HG02973 (cell line): ENCODE results near the gene TMEM141.
"Not testable (repeated sequence)": the region's sequence is repeated elsewhere in the genome, so short reads cannot be mapped to it uniquely, and the experiment has no call there.

Source experiments
- ATAC-seq: cut with Tn5 transposase; IDR thresholded peaks from one replicate; pipeline ENCODE4 v1.9.1; 2021; ENCODE audit warnings: moderate library complexity; ENCODE audit not compliant: unreplicated experiment

The TMEM141 gene

GRCh38 chr9:136755302-136756133 is 35.6 kb upstream of the TMEM141 start:
- not testable (repeated sequence) for ATAC-seq

GRCh38 chr9:136756134-136756438 is 35.1 kb upstream of the TMEM141 start:
- ATAC-seq: no peak

DNA sequence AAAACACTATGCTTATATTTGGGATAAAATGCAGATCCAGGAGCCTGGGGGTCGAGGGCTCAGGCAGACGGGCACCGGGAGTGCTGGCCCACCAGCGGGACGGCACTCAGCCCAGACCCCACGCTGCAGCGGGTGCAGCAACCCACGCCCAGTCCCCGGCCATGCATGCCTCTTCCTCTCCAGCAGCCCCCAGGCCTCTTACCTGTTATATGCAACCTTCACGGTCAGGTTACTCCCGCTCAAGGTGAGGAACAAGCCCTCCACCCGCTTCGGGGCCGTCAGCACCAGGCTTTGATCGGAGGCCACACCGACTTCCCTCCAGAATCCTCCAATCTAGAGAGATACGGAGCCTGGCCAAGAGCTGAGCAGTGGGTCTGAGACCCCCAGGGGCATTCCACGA is 34.3 kb upstream of the TMEM141 start:
- no peak for ATAC-seq

GRCh38 chr9:136757328-136757727 is 33.8 kb upstream of the TMEM141 start:
- ATAC-seq: no peak

DNA sequence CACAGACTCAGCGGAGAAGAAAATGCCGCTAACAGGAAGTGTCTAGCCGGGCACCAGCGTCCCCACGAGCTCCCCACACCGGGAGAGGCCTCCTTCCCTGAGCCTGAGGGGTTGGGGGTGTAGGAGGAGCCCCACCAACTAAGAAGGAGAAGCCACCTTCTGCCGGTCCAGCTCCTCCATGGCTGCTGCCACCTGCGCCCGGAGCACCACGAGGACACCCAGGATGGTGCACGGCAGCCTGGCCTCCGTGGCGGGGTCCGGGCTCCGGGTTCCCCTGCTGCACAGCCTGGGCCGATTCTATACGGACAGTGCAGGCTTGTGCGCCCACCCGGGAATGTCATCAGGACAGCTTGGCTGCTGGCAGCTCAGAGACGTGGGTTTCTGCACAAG is 33.4 kb upstream of the TMEM141 start:
- no peak for ATAC-seq

GRCh38 chr9:136759001-136759400 is 32.1 kb upstream of the TMEM141 start:
- no peak for ATAC-seq

- no peak for ATAC-seq
Measured at GRCh38 chr9:136759436-136760325, 31.5 kb upstream of the TMEM141 start.

- ATAC-seq: no peak
Measured at GRCh38 chr9:136760424-136760823, 30.7 kb upstream of the TMEM141 start.

DNA sequence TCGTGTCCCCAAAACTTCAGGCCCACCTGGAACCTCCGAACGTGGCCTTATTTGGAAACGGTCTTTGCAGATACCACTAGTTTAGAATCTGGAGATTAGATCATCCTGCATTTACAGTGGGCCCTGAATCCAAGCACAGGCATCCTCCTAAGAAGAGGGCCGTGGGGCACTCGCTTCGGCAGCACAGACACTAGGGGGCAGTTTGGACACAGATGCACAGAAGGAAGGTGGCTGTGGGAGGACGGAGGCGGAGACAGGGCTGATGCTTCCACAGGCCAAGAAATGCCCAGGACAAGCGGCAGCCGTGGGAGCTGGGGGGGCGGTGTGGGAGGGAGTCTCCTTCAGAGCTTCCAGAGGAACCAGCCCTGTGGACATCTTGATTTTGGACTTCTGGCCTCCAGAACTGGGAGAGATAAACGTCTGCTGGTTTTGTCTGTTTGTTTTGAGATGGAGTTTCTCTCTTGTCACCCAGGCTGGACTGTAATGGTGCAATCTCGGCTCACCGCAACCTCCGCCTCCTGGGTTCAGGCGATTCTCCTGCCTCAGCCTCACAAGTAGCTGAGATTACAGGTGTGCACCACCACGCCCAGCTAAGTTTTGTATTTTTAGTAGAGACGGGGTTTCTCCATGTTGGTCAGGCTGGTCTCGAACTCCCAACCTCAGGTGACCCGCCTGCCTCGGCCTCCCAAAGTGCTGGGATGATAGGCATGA is 30.2 kb upstream of the TMEM141 start:
- ATAC-seq: not testable (repeated sequence)

GRCh38 chr9:136761545-136761981 is 29.6 kb upstream of the TMEM141 start:
- ATAC-seq: no peak

DNA sequence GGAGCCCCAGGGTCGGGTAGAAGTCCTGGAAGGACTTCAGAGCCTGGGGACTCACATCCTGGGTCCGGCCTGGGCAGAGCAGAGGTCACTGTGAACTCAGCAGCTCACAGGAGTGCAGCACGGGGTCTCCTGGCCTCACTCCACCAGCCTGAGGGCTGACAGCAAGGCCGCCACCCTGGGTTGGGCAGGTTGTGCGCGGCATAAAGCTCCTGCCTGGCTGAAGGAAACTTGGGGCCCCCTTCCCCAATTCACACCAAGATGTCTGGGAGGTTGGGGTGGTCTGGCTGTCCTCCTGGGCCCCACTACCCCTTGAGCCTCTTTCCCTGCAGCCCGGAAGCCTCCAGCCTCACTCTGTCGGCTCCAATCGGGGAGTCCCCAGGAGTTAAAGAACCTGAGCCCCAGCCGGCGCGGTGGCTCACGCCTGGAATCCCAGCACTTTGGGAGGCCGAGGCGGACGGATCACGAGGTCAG is 28.9 kb upstream of the TMEM141 start:
- no peak for ATAC-seq

GRCh38 chr9:136762915-136763648 is 28.1 kb upstream of the TMEM141 start:
- no peak for ATAC-seq

GRCh38 chr9:136763649-136764035 is 27.5 kb upstream of the TMEM141 start:
- ATAC-seq: no peak

DNA sequence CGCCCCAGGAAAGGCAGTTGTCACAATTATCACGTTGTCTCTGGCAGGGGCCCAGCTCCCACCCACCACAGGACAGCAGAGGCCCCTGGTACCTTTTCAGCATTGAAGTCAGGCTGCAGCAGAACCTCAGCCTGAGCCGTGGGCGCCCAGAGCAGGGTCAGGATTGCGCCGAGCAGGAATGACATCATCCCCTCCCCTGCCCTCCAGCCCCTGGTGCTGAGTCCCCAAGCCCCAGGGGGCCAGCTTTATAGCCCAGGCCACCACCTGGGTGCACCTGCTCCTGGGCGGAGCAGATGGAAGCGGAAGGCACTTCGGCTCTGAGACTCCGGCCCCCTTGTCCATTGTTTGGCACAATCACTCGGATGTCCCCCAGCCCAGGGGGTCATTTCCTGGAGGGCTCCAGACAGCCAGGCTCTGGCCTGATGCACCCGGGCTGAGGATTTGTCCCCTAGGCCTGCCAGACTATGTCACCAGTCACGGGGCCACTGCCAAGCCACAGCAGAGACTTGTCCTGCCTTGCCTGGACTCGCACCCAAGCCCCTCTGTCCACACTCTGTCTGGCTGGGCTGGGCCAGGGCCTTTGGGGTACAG is 26.7 kb upstream of the TMEM141 start, which contains the start of gene LCN15:
Gene LCN15, minus strand, starts transcription at position 218 of the 591 bp plus-strand sequence. Its CDS starts 30 bp downstream, at position 188.
- no peak for ATAC-seq

DNA sequence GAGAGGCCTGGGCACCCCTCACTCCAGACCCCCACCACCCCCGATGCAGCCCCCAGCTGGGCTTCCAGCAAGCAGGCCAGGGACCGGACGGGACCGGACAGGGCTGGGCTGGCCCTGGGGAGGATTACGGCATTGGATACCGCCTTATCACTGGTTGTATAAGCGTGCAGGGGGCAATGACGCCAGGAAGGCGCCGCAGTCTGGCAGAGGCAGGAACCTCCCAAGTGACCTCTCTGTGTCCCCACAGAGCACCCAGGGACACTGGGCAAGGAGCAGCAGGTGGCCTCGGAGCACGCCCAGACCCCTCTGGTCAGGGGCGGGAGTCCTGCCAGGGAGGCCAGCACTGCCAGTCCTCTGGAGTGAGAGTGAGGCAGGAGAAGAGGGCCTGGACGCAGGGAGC is 26.1 kb upstream of the TMEM141 start:
- no peak for ATAC-seq

- ATAC-seq: not testable (repeated sequence)
Measured at GRCh38 chr9:136765745-136766409, 25.3 kb upstream of the TMEM141 start.

DNA sequence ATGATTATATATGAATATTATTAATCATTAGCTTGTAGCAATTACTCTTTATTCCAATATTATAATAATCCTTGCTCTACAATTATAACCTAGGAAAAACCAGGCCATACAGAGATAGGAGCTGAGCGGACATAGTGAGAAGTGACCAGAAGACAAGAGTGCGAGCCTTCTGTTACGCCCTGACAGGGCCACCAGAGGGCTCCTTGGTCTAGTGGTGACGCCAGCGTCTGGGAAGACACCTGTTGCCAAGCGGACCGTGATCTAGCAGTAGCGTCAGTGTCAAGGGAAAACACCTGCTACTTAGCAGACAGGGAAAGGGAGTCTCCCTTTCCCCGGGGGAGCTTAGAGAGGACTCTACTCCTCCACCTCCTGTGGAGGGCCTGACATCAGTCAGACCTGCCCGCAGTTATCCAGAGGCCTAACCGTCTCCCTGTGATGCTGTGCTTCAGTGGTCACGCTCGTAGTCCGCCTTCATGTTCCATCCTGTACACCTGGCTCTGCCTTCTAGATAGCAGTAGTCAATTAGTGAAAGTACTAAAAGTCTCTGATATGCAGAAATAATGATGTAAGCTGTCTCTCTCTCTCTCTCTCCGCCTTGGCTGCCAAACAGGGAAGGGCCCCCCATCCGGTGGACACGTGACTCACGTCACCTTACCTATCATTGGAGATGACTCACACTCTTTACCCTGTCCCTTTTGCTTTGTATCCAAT is 24.6 kb upstream of the TMEM141 start:
- ATAC-seq: not testable (repeated sequence)

GRCh38 chr9:136769710-136770191 is 21.4 kb upstream of the TMEM141 start:
- ATAC-seq: no peak

- ATAC-seq: no peak
Measured at GRCh38 chr9:136771907-136772415, 19.2 kb upstream of the TMEM141 start.
